ENCODE results near the gene SOX15.
"Not testable (repeated sequence)": the region's sequence is repeated elsewhere in the genome, so short reads cannot be mapped to it uniquely, and the experiment has no call there.

Gene SOX15

DNA sequence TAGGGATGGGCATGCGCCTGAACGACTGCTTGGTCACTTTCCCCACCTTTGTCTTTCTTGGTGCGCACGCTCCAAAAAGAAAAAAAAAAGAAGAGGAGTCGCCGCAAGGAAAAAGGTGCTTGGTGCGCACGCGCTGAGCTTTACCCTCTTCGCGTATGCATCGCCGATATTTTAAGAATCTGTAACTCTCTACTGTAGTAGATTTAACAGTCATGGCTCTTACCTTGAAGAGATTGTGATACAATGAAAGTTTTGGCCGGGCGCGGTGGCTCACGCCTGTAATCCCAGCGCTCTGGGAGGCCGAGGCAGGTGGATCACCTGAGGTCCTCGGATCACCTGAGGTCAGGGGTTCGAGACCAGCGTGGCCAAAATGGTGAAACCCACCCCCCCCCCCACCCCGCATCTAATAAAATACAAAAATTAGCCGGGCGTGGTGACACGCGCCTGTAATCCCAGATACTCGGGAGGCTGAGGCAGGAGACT is 25.4 kb upstream of the SOX15 start:
- peak overlapping the region; percentile 95 for H3K27ac Mint-ChIP-seq
- peak overlapping the region; percentile 89 for H3K4me3 Mint-ChIP-seq
- peaks cover 17% of the 10 kb centered on the region for H3K36me3 Mint-ChIP-seq (ENCODE audit: low read depth)
- ATAC-seq = no peak
- H3K27me3 Mint-ChIP-seq = peaks cover 1% of the 10 kb centered on the region
- peaks cover 38% of the 10 kb centered on the region for H3K4me1 Mint-ChIP-seq
- H3K9me3 Mint-ChIP-seq = no peaks in the 10 kb centered on the region
- DNase-seq = no peak

DNA sequence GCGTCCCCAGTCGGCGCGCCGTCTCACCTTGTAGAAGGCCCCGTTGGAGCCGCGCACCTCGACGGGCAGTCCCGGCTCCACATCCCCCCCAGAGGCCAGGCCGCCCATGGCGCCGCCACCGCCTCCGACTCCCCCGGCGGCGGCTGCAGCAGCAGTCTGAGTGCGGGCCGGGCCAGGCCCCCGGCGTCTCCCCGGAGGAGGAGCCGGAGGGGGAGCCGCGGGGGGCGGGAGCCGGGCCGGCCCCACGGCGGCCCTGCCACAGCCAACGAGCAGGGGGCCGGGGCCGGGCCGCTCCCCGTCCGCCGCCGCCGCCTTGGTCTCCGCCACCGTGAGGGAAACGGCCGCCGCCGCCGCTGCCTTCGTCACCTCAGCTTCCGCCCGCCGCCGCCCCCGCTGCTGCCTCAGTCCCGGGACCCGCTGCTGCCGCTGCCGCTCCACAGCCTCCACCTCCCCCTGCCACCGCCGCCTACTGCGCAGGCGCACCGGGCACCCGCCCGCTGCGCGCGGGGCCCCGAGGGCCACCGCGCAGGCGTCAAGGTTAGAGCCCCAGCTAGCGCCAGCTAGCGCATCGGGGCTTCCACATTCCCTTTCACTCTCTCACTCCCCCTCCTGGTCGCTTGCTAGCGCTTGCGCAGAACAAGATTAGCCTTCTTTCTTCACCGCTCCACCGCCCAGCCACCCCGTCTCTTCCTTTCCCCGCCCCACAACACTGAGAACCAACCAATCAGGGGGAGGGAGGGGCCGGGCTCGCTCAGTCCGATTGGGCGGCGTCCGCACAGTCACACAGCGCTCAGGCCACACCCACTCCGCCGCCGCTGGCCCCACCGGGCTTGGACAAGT is 24.8 kb upstream of the SOX15 start, which contains the start of gene FXR2:
Gene FXR2, minus strand, starts transcription at position 473 of the 840 bp plus-strand sequence. Its CDS starts 365 bp downstream, at position 108.
- ATAC-seq (peak; percentile 94), DNase-seq (peak; percentile 99)
- peaks cover 1% of the 10 kb centered on the region for H3K27me3 Mint-ChIP-seq
- peaks cover 38% of the 10 kb centered on the region for H3K4me1 Mint-ChIP-seq
- no peaks in the 10 kb centered on the region for H3K9me3 Mint-ChIP-seq
- peak within 1 kb of the TSS; percentile 95 for H3K27ac Mint-ChIP-seq
- H3K4me3 Mint-ChIP-seq = peak within 1 kb of the TSS; percentile 89
- H3K36me3 Mint-ChIP-seq (ENCODE audit: low read depth) = peaks cover 17% of the 10 kb centered on the region

DNA sequence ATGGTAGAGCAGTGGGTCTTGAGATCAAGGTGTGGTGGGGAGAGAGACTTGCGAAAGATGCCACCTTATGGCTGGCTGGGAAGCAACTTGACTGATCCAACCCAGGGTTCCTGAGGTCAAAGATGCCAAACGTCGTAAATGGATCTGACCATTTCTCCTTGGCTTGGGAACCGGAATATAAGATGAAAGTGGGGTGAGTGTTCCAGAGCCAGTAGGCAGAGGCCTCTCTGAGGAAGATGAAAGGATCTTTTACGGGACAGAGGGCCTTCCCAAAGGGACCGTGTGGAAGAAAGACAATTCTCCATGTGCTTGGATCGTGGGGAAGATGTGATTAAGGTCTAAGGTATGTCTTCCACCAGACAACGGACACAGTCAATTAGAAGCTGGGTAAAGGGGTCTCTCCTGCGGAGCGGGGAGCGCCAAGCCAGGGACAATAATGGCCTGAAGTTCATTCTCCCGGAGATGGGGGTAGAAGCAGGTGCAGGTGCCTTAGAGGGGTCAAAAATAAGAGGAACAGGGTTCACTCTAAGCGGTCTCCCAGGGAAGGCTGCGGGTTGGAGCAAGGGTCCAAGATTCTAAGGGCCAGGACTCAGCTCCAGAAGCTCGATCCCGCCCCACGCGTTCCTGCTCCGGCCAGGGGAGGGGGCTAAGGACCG is 24.0 kb upstream of the SOX15 start:
- H3K4me3 Mint-ChIP-seq = peak overlapping the region; percentile 89
- peaks cover 1% of the 10 kb centered on the region for H3K27me3 Mint-ChIP-seq
- ATAC-seq = no peak
- H3K36me3 Mint-ChIP-seq (ENCODE audit: low read depth) = peaks cover 21% of the 10 kb centered on the region
- peaks cover 41% of the 10 kb centered on the region for H3K4me1 Mint-ChIP-seq
- peak overlapping the region; percentile 80 for H3K27ac Mint-ChIP-seq
- no peaks in the 10 kb centered on the region for H3K9me3 Mint-ChIP-seq
- no peak for DNase-seq

DNA sequence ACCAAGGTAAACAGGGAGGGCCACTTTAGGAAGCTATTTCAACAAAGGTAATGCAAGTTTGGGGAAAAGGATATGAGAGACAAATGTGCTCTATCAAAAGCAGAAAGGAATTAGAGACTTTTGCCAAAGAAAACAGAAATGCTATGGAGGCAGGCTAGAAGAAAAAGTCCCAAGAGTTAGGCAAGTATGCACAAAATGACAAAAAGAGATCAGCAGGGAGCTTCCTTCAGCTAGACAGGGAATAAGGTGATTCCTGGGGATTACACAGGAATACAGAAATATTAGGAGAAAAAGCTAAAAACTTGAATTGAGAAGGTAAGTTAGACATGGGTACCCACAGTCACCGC is 22.4 kb upstream of the SOX15 start:
- peaks cover 21% of the 10 kb centered on the region for H3K36me3 Mint-ChIP-seq (ENCODE audit: low read depth)
- DNase-seq (no peak), ATAC-seq (no peak)
- H3K27ac Mint-ChIP-seq = no peak overlapping the region
- peaks cover 1% of the 10 kb centered on the region for H3K27me3 Mint-ChIP-seq
- H3K4me1 Mint-ChIP-seq = peaks cover 43% of the 10 kb centered on the region
- H3K9me3 Mint-ChIP-seq = no peaks in the 10 kb centered on the region
- H3K4me3 Mint-ChIP-seq = peak overlapping the region; percentile 30

DNA sequence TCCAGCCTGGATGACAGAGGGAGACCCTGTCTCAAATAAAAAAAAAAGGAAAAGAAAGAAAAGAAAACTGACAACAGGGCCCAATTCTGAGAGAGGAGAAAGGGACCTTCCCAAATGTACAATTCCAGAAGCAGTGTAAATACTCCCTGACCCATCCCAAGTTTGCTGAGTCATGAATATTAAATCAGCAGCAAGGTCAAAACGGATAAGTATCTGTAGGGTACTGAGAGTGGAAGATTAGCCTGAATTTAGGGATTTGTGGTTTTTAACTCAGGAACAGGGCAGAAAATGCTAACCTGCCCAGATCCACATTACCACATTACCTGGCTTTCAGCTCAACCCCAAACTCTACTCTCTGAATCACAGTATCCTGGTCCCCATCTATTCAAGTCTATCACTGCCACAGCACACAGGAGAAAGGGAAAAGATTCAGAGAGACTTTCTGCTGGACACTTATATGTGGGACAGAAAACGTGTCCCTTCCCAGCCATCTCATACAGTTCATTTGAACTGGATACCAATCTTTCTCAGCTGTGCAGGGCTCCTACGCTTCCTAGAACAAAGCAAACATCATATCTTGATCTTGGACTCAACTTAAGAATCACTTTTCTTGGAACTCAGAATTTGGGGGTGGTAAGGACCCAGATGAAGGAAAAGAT is 21.9 kb upstream of the SOX15 start:
- Mint-ChIP-seq H3K27ac (no peak overlapping the region), H3K4me1 (peaks cover 43% of the 10 kb centered on the region), H3K36me3 (ENCODE audit: low read depth) (peaks cover 21% of the 10 kb centered on the region), H3K4me3 (peak overlapping the region; percentile 30), H3K9me3 (no peaks in the 10 kb centered on the region), H3K27me3 (peaks cover 1% of the 10 kb centered on the region)
- DNase-seq (no peak), ATAC-seq (no peak)

DNA sequence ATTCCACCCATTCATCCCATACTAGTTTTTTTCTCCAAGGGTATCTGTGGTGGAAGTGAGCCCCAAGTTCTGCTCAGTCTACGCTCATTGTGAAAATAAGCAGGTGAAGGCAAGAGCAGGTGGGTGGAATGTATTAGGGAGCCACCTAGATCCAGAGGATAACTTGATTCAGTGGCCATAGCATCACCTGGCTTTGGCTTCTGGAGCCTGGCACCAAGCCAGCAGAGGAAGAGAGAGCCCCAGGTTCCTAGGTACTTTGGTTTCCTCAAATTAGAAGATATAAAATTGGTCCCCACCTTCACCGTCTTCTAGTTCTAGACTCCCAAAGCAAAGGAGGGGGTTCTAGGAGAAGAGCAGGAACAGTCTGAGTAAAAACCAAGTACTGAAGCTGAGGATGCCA is 20.7 kb upstream of the SOX15 start:
- Mint-ChIP-seq H3K9me3 (no peaks in the 10 kb centered on the region), H3K4me3 (no peak overlapping the region), H3K36me3 (ENCODE audit: low read depth) (peaks cover 26% of the 10 kb centered on the region), H3K4me1 (peaks cover 46% of the 10 kb centered on the region), H3K27ac (no peak overlapping the region), H3K27me3 (peaks cover 1% of the 10 kb centered on the region)
- DNase-seq (no peak), ATAC-seq (no peak)

DNA sequence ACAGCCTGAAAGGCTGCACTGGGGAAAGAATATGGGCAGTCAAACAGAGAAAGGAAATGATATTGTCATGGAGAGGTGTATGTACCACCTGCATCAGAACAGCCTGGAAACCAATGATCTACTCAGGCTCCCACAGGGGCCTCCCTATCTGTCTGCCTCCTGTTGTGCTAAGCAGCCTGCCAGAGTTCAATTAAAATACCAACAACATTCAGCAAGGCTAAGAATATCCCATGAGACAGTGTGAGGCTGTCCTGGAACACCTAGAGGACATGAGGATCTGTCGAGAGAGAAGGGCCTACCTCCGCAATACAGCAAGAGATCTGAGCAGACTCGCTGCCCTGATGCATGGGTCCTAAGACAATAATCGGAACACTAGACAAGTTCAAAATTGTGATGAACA is 16.4 kb upstream of the SOX15 start:
- H3K36me3 Mint-ChIP-seq (ENCODE audit: low read depth) = peaks cover 36% of the 10 kb centered on the region
- H3K27me3 Mint-ChIP-seq = no peaks in the 10 kb centered on the region
- peak overlapping the region; percentile 47 for H3K27ac Mint-ChIP-seq

DNA sequence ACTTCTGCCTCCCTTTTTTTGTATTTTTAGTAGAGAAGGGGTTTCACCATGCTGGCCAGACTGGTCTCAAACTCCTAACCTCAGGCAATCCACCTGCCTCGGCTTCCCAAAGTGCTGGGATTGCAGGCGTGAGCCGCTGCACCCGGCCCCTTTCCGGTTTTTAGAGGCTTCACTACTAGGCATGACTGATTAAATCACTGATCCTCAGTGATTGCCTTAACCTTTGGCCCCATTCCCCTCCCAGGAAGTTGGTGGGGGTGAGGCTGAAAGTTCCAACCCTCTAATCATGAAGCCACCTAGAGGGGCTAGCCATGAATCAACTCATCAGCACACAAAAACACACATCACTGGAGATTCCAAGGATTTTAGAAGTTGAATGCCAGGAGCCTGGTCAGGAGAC is 7.7 kb upstream of the SOX15 start:
- not testable (repeated sequence) for ATAC-seq, H3K4me1 Mint-ChIP-seq, DNase-seq, H3K9me3 Mint-ChIP-seq, H3K27ac Mint-ChIP-seq, H3K27me3 Mint-ChIP-seq, H3K4me3 Mint-ChIP-seq
- H3K36me3 Mint-ChIP-seq (ENCODE audit: low read depth) = peaks cover 53% of the 10 kb centered on the region

More for the DNA sequence above, 16.4 kb upstream of the SOX15 start:
- peaks cover 14% of the 10 kb centered on the region for H3K4me1 Mint-ChIP-seq
- DNase-seq (no peak), ATAC-seq (no peak)
- no peak overlapping the region for H3K4me3 Mint-ChIP-seq
- no peaks in the 10 kb centered on the region for H3K9me3 Mint-ChIP-seq

DNA sequence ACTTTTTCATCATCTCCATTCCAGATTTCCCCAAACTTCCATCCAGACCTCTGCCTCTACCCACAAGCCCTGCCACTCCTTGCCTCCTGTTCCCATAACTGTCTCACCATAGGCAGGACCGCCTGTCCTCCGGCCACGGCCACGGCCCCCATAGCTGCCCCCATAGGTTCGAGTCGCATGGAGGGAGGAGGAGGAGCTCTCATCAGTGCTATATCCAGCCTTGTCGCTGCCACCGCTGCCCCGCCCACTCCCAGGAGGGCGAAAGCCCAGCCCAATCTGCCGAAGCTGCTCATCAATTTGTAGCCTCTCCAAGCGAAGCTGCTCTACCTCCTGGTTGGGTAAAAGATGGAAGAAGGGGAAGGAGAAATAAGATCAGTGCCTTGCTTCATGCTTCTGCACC is 3.4 kb upstream of the SOX15 start:
- Mint-ChIP-seq H3K9me3 (no peaks in the 10 kb centered on the region), H3K4me3 (no peak overlapping the region), H3K36me3 (ENCODE audit: low read depth) (peaks cover 45% of the 10 kb centered on the region), H3K27ac (peak overlapping the region; percentile 15), H3K27me3 (no peaks in the 10 kb centered on the region), H3K4me1 (no peaks in the 10 kb centered on the region)
- no peak for ATAC-seq
- no peak for DNase-seq

DNA sequence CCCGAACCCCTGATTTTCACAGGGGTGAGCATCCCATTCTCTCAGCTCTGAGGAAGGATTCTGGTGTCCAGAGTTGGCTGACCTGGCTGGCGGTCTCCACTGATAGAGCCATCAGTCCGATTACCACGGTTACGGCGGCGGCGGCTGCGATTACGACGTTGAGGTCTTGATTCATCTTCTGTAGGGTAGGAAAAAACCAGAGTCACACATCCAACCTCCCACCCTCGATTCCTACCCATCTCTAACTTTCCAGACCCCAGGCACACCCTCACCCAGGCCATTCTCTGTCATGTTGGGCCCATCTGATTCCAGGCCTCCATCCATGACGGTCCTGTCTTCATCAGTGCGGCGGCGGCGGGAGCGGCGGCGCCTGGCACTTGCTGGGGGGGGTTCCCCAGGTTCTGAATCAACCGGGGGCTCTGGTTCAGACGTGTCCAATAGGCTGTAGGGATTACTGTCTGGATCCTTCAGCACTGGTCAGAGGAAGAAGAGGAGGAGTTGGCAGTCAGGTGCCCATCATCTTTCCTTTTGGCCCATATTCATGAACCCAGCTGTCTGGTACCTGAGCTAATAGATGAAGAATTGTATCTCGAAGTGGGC is 2.6 kb upstream of the SOX15 start:
- no peak overlapping the region for H3K27ac Mint-ChIP-seq
- no peaks in the 10 kb centered on the region for H3K4me1 Mint-ChIP-seq
- peaks cover 44% of the 10 kb centered on the region for H3K36me3 Mint-ChIP-seq (ENCODE audit: low read depth)
- no peaks in the 10 kb centered on the region for H3K27me3 Mint-ChIP-seq
- H3K4me3 Mint-ChIP-seq = no peak overlapping the region
- H3K9me3 Mint-ChIP-seq = no peaks in the 10 kb centered on the region
- no peak for ATAC-seq
- no peak for DNase-seq

DNA sequence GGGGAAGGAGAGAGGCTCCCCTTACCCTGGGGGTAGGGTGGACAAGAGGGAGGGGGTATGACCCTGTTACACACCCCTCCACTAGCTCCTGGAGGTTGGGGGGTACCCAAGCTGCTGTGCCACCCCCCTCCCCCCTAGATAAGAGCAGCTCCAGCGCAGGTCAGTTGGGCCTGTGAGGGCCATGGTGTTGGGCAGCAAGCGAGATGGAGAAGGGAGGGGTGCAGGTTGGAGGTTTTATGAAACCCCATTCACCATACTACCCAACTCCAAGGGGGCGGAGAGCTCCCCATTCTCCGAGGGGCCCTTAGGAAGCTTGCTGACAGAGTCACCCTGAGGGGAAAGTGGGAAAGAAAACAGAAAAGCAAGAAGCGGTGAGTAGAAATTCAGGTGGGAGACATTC is 1.7 kb upstream of the SOX15 start:
- H3K36me3 Mint-ChIP-seq (ENCODE audit: low read depth) = peaks cover 40% of the 10 kb centered on the region
- H3K4me1 Mint-ChIP-seq = peaks cover 2% of the 10 kb centered on the region
- no peaks in the 10 kb centered on the region for H3K27me3 Mint-ChIP-seq
- no peaks in the 10 kb centered on the region for H3K9me3 Mint-ChIP-seq
- DNase-seq (no peak), ATAC-seq (no peak)
- H3K27ac Mint-ChIP-seq = peak overlapping the region; percentile 34
- no peak overlapping the region for H3K4me3 Mint-ChIP-seq

DNA sequence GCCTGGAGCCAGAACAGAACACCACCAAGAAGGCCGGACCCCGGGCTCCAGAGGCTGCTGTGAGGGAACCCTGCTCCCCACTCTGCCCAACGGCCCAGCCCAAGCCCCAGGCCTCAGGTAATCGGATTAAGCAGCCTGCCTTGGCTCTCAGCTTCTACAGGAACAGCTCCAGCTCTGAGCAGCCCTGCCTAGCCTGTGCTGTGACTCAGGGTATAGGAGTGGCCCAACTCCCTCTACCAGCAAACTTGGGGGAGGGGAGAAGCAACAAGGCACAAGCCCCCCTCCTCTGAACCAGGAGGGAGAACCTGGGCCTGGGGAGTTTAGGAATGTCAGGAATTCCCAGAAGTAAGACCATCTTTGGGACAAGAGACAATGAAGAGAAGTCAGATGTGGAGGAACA is 849 bp upstream of the SOX15 start:
- no peak overlapping the region for H3K4me3 Mint-ChIP-seq
- H3K36me3 Mint-ChIP-seq (ENCODE audit: low read depth) = peaks cover 35% of the 10 kb centered on the region
- DNase-seq (no peak), ATAC-seq (peak; percentile 22)
- no peak overlapping the region for H3K27ac Mint-ChIP-seq
- H3K4me1 Mint-ChIP-seq = peaks cover 7% of the 10 kb centered on the region
- no peaks in the 10 kb centered on the region for H3K9me3 Mint-ChIP-seq
- H3K27me3 Mint-ChIP-seq = no peaks in the 10 kb centered on the region

DNA sequence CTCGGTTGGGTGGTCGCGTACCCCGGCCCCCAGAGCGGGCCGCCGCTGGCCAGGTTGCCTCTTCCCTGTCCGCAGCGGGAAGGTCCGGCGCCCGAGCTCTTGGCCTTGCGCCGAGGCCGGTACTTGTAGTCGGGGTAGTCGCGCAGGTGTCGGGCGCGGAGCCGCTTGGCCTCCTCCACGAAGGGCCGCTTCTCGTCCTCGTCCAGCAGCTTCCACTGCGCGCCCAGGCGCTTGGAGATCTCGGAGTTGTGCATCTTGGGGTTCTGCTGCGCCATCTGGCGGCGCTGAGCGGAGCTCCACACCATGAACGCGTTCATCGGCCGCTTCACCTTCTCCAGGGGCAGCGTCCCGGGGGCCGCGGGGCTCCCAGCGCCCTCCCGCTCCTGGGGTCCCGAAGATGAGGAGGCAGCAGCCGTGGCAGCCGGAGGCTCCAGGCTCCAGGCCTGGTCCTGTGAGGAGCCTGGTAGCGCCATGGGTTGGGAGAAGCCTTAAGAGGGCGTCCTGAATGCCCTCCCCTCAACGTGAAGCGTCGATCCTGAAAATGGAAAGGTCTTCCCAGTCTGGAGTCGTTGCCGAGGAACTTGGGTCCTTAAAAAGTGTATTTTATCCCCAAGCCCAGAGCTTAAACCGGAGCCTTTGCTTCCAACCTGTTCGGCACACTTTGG is 558 bp downstream of the SOX15 start:
- Mint-ChIP-seq H3K4me1 (peaks cover 19% of the 10 kb centered on the region), H3K4me3 (no peak overlapping the region), H3K36me3 (ENCODE audit: low read depth) (peaks cover 32% of the 10 kb centered on the region)

More for the DNA sequence above, 558 bp downstream of the SOX15 start:
- DNase-seq (peak; percentile 67), ATAC-seq (peak; percentile 70)
- Mint-ChIP-seq H3K27me3 (no peaks in the 10 kb centered on the region), H3K9me3 (no peaks in the 10 kb centered on the region), H3K27ac (no peak overlapping the region)
